Kidney (tissue), 14 donors: ENCODE results near the gene EHD1. TPM values are rescaled to one million over a fixed set of nuclear protein-coding genes. Genes with fewer than 3 reads are reported as not detected.

Source experiments
- DNase-seq, 5 donors: peaks; one replicate each; pipeline ENCODE4 v3.0.0-alpha.2; 2013 to 2020
- FAIRE-seq: peaks from 2 replicates; lab custom pipeline; 2012; peaks lifted over from hg19 to GRCh38; lab: Jason Lieb, UNC
- H3K27ac ChIP-seq, 2 donors: one replicate each; pipeline ENCODE4 v1.7.0; 2013; ENCODE audit warnings: low read depth in 2 of 2, low read length in 2 of 2, inconsistent platforms in 1 of 2
- H3K27me3 ChIP-seq: one replicate; pipeline ENCODE4 v1.7.1; 2013; ENCODE audit warnings: low read length, inconsistent platforms; ENCODE audit not compliant: control insufficient read depth, insufficient read depth
- H3K36me3 ChIP-seq, 3 donors: one replicate each; pipeline versions ENCODE4 v1.7.0 to v1.7.1; 2013; ENCODE audit warnings: low read length in 3 of 3, control low read depth in 1 of 3, inconsistent platforms in 1 of 3; ENCODE audit not compliant: insufficient read depth in 3 of 3, control insufficient read depth in 2 of 3
- H3K4me1 ChIP-seq, 3 donors: one replicate each; pipeline versions ENCODE4 v1.7.0 to v1.7.1; 2013; ENCODE audit warnings: low read length in 3 of 3, inconsistent platforms in 1 of 3, low read depth in 1 of 3; ENCODE audit not compliant: control insufficient read depth in 2 of 3, insufficient read depth in 2 of 3
- H3K4me3 ChIP-seq, 3 donors: one replicate each; pipeline versions ENCODE4 v1.7.0 to v1.8.1; 2013; ENCODE audit warnings: low read length in 3 of 3, control low read depth in 1 of 3, inconsistent platforms in 1 of 3
- H3K9ac ChIP-seq, 3 donors: one replicate each; pipeline versions ENCODE4 v1.7.0 to v1.7.1; 2013; ENCODE audit warnings: low read length in 3 of 3, control low read depth in 1 of 3, inconsistent platforms in 1 of 3
- H3K9me3 ChIP-seq, 3 donors: one replicate each; pipeline versions ENCODE4 v1.7.0 to v1.7.1; 2013; ENCODE audit warnings: low read length in 3 of 3, control low read depth in 1 of 3, inconsistent platforms in 1 of 3; ENCODE audit not compliant: control insufficient read depth in 2 of 3, insufficient read depth in 1 of 3
- intact Hi-C: fragments of 100-400 bp; cut with DNase I; formaldehyde crosslinking; loops from one replicate; pipeline ENCODE4 v1.11.1; 2022
- polyA plus RNA-seq: library from polyadenylated mRNA; stranded (reverse); fragments of 350-450 nt; fragmentation: Illumina TruSeq; extraction: RNeasy Lipid Tissue Mini Kit (QIAGEN cat#74804); gene quantifications from one replicate; pipeline ENCODE4 v1.2.3, GENCODE V29; 2014; ENCODE audit warnings: low read depth, low replicate concordance; ENCODE audit not compliant: insufficient read depth
- total RNA-seq: library from RNA; stranded (reverse); fragmentation: NEBNext Ultra II Directional; extraction: Animal tissue kit (Norgen Biotek cat#: 25700); gene quantifications from one replicate; pipeline ENCODE4 v1.2.1, GENCODE V29; 2021
- TF ChIP-seq, protein P1 (sequence below): IDR thresholded peaks from 3 replicates; pipeline ENCODE4 v1.5.1; 2012; ENCODE audit warnings: mild to moderate bottlenecking, moderate library complexity, borderline replicate concordance; ENCODE audit not compliant: insufficient read depth; ENCODE audit errors: extremely low read depth
- donor health status: control.
- donor health status: control.
- donor health status: control.
- donor health status: control.
- donor health status: control.
- donor health status: DM: yes; HTN: yes; CAD: no.
- donor health status: Normal renal cell carcinoma (clear cell type).

EHD1 gene
- total and polyA plus RNA-seq, 2 donors from 2014 or later = 48.9 to 76.1 TPM

DNA sequence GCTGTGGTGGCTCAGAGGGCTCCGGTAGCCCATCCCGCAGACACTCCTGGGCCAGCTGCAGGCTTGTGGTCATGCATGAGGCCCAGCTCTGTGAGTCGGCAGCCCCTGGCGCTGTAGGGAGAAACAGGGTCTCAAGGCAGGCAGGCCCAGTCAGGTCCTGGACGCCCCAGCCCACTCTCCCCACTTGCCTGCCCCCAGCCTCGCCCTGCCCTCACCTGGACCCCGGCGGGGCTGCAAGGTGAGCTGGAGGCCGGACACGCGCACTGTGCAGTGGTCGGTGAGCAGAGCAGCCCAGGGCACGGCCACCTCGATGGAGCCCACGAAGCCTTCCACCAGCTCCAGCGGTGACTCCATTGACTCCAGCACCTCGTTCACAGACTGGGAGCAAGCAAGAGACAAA is 35.7 kb upstream of the EHD1 start:
- TF ChIP-seq, protein P1, sequence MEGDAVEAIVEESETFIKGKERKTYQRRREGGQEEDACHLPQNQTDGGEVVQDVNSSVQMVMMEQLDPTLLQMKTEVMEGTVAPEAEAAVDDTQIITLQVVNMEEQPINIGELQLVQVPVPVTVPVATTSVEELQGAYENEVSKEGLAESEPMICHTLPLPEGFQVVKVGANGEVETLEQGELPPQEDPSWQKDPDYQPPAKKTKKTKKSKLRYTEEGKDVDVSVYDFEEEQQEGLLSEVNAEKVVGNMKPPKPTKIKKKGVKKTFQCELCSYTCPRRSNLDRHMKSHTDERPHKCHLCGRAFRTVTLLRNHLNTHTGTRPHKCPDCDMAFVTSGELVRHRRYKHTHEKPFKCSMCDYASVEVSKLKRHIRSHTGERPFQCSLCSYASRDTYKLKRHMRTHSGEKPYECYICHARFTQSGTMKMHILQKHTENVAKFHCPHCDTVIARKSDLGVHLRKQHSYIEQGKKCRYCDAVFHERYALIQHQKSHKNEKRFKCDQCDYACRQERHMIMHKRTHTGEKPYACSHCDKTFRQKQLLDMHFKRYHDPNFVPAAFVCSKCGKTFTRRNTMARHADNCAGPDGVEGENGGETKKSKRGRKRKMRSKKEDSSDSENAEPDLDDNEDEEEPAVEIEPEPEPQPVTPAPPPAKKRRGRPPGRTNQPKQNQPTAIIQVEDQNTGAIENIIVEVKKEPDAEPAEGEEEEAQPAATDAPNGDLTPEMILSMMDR = no peak
- no peaks in the 10 kb centered on the region for H3K9me3 ChIP-seq
- no peak for DNase-seq
- H3K9ac ChIP-seq = no peak overlapping the region
- FAIRE-seq = no peak
- intact Hi-C loops = no loop called here
- H3K27me3 ChIP-seq = no peaks in the 10 kb centered on the region
- peaks cover 0 to 16% (median 4%) of the 10 kb centered on the region in 3 donors for H3K4me1 ChIP-seq
- H3K4me3 ChIP-seq = no peak overlapping the region
- H3K27ac ChIP-seq = no peak overlapping the region
- H3K36me3 ChIP-seq = peaks cover 0 to 30% (median 13%) of the 10 kb centered on the region in 3 donors

DNA sequence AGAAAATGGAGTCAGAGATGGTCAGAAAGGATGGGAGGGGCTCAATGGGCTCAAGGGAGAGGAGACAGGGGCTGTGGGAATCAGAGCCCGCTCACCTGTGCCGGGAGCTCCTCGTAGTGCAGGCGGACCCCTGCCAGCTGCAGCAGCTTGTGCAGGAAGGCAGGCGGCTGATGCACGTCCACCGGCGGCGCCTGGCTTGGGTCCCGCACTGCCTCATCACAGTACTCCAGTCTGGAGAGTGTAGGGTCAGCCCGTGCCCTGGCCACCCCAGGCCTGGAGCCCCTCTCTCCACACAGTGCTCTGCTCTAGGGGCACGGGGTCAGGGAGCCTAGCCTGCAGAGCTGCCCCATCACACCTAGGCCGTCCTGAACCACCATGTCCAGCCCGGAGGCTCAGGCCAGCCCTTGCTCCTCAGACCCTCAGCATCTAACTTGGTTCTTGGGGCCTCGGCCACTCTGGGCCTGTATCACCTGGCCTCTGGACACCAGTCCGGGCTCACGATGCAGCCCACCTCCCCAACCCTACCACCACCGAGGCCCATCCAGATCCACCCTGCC is 34.8 kb upstream of the EHD1 start:
- H3K9ac ChIP-seq = no peak overlapping the region
- TF ChIP-seq, protein P1 = no peak
- DNase-seq = no peak
- H3K9me3 ChIP-seq = no peaks in the 10 kb centered on the region
- H3K36me3 ChIP-seq = peaks cover 0 to 38% (median 13%) of the 10 kb centered on the region in 3 donors
- H3K4me1 ChIP-seq = peaks cover 0 to 15% (median 4%) of the 10 kb centered on the region in 3 donors
- H3K27ac ChIP-seq = no peak overlapping the region
- H3K4me3 ChIP-seq = no peak overlapping the region
- FAIRE-seq = no peak
- no peaks in the 10 kb centered on the region for H3K27me3 ChIP-seq
- intact Hi-C loops = no loop called here

DNA sequence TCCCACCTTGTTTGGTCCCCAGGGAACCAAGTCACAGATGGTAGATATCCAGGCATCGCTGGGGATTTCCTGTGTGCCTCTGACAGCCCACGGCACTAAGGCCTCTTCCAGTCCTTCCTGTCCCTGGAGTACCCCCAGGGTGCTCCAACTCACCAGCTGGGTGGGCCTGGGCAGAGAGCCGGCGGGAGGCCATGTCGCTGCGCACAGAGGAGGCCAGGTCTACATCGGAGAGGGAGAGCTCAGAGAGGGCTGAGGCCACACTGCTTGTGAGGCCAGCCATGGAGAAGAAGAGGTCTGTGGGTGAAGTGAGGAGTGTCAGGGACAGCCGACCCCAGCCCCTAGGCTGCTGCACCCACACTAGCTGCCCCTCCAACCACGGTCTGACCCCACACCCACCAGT is 33.3 kb upstream of the EHD1 start:
- Histone ChIP-seq H3K36me3 (peaks cover 0 to 44% (median 15%) of the 10 kb centered on the region in 3 donors), H3K27me3 (no peaks in the 10 kb centered on the region), H3K9ac (no peak overlapping the region), H3K9me3 (no peaks in the 10 kb centered on the region), H3K27ac (no peak overlapping the region), H3K4me1 (peaks cover 0 to 12% (median 4%) of the 10 kb centered on the region in 3 donors), H3K4me3 (no peak overlapping the region)
- no peak for DNase-seq
- FAIRE-seq = no peak
- TF ChIP-seq, protein P1 = no peak
- intact Hi-C loops = no loop called here
